Uterus (tissue), 4 donors: ENCODE measurements around the gene SOX5. TPM values are rescaled to one million over a fixed set of nuclear protein-coding genes. Genes with fewer than 3 reads are reported as not detected.

ENCODE experiments used
- DNase-seq, 2 donors: peaks; one replicate each; pipeline ENCODE4 v3.0.0-alpha.2; 2019 to 2020
- H3K27ac ChIP-seq, 2 donors: fragments of 200-600 bp; sonication (generic); 1 replicate in 1 of 2; 2 replicates in 1 of 2; pipeline ENCODE4 v1.5.1; 2016 to 2018
- H3K27me3 ChIP-seq, 2 donors: fragments of 200-600 bp; sonication (generic); one replicate each; pipeline ENCODE4 v1.5.1; 2018 to 2019; ENCODE audit warnings: control low read depth in 1 of 2
- H3K36me3 ChIP-seq, 2 donors: fragments of 200-600 bp; sonication (generic); one replicate each; pipeline ENCODE4 v1.5.1; 2019; ENCODE audit warnings: control low read depth in 1 of 2
- H3K4me1 ChIP-seq, 2 donors: fragments of 200-600 bp; sonication (generic); one replicate each; pipeline ENCODE4 v1.5.1; 2018 to 2019; ENCODE audit warnings: control low read depth in 1 of 2
- H3K4me3 ChIP-seq, 2 donors: fragments of 200-600 bp; sonication (generic); 1 replicate in 1 of 2; 2 replicates in 1 of 2; pipeline ENCODE4 v1.5.1; 2018 to 2019; ENCODE audit warnings: mild to moderate bottlenecking in 1 of 2
- H3K9me3 ChIP-seq, 2 donors: fragments of 200-600 bp; sonication (generic); one replicate each; pipeline ENCODE4 v1.5.1; 2019; ENCODE audit warnings: control low read depth in 1 of 2
- CTCF ChIP-seq, 4 experiments: fragments of 200-600 bp in 2 of 4; fragments of 450-650 bp in 2 of 4; sonication (generic) in 2 of 4; IDR thresholded peaks; one replicate each; pipeline ENCODE4 v1.5.1; 2016 to 2019; ENCODE audit warnings: antibody characterized with exemption in 4 of 4, mild to moderate bottlenecking in 2 of 4, moderate library complexity in 1 of 4
- POLR2A ChIP-seq, 2 donors: fragments of 450-650 bp; IDR thresholded peaks; one replicate each; pipeline ENCODE4 v1.6.1; 2016; ENCODE audit warnings: antibody characterized with exemption in 2 of 2, mild to moderate bottlenecking in 1 of 2, moderate library complexity in 1 of 2
- intact Hi-C: fragments of 100-400 bp; cut with DNase I; formaldehyde crosslinking; loops from one replicate; pipeline ENCODE4 v1.15.1; 2023; ENCODE audit warnings: low total_unique reads
- total RNA-seq, 4 donors: library from RNA; depleted of rRNA in 3 of 4; stranded (reverse); fragments of >200 nt in 3 of 4; gene quantifications; one replicate each; pipeline versions ENCODE4 v1.1.0 to v1.2.4, GENCODE V29; 2014 to 2023
- donor health status: DM: yes; HTN: yes; CAD: no.

Gene SOX5
- total RNA-seq, 4 donors from 2014 or later, result 9.1 to 69.5 (median 31.2) TPM

GRCh38 chr12:23694307-23694706, 255.2 kb downstream of the SOX5 start:
- intact Hi-C loops, result no loop called here
- DNase-seq, result no peak
- no peaks in the 10 kb centered on the region for H3K36me3 ChIP-seq
- H3K9me3 ChIP-seq, result no peaks in the 10 kb centered on the region
- no peak overlapping the region for H3K27ac ChIP-seq
- H3K27me3 ChIP-seq, result no peaks in the 10 kb centered on the region
- TF ChIP-seq CTCF (IDR thresholded peaks at IDR 0.05) (no peak), POLR2A (IDR thresholded peaks at IDR 0.05) (no peak)
- H3K4me3 ChIP-seq, result no peak overlapping the region
- H3K4me1 ChIP-seq, result no peaks in the 10 kb centered on the region

GRCh38 chr12:23687947-23688346, 261.5 kb downstream of the SOX5 start:
- H3K27me3 ChIP-seq, result no peaks in the 10 kb centered on the region
- DNase-seq, result no peak
- H3K4me3 ChIP-seq, result no peak overlapping the region
- H3K27ac ChIP-seq, result no peak overlapping the region
- H3K4me1 ChIP-seq, result no peaks in the 10 kb centered on the region
- no peaks in the 10 kb centered on the region for H3K9me3 ChIP-seq
- H3K36me3 ChIP-seq, result no peaks in the 10 kb centered on the region
- intact Hi-C loops, result no loop called here
- TF ChIP-seq CTCF (IDR thresholded peaks at IDR 0.05) (no peak), POLR2A (IDR thresholded peaks at IDR 0.05) (no peak)

- intact Hi-C loops, result no loop called here
- H3K9me3 ChIP-seq, result no peaks in the 10 kb centered on the region
- H3K27me3 ChIP-seq, result no peaks in the 10 kb centered on the region
- no peak for DNase-seq
- H3K36me3 ChIP-seq, result peaks cover 0 to 2% of the 10 kb centered on the region in 2 donors
- no peak overlapping the region for H3K4me3 ChIP-seq
- H3K27ac ChIP-seq, result no peak overlapping the region
- no peaks in the 10 kb centered on the region for H3K4me1 ChIP-seq
- no peak for TF ChIP-seq CTCF (IDR thresholded peaks at IDR 0.05)
- TF ChIP-seq POLR2A (IDR thresholded peaks at IDR 0.05), result no peak
Observed at GRCh38 chr12:23686095-23686494, 263.4 kb downstream of the SOX5 start.

- TF ChIP-seq POLR2A (IDR thresholded peaks at IDR 0.05) (no peak), CTCF (IDR thresholded peaks at IDR 0.05) (no peak)
- Histone ChIP-seq H3K9me3 (no peaks in the 10 kb centered on the region), H3K27me3 (no peaks in the 10 kb centered on the region), H3K27ac (no peak overlapping the region), H3K4me1 (no peaks in the 10 kb centered on the region), H3K36me3 (peaks cover 0 to 2% of the 10 kb centered on the region in 2 donors), H3K4me3 (no peak overlapping the region)
- DNase-seq, result no peak
- intact Hi-C loops, result no loop called here
Observed at GRCh38 chr12:23684121-23684520, 265.3 kb downstream of the SOX5 start.

- no peak for TF ChIP-seq POLR2A (IDR thresholded peaks at IDR 0.05)
- no peak for TF ChIP-seq CTCF (IDR thresholded peaks at IDR 0.05)
- intact Hi-C loops, result no loop called here
- H3K36me3 ChIP-seq, result peaks cover 0 to 2% of the 10 kb centered on the region in 2 donors
Observed at GRCh38 chr12:23681237-23681636, 268.2 kb downstream of the SOX5 start.

More at GRCh38 chr12:23681237-23681636, 268.2 kb downstream of the SOX5 start:
- no peaks in the 10 kb centered on the region for H3K4me1 ChIP-seq
- no peaks in the 10 kb centered on the region for H3K9me3 ChIP-seq
- no peak for DNase-seq
- H3K27ac ChIP-seq, result no peak overlapping the region
- H3K27me3 ChIP-seq, result no peaks in the 10 kb centered on the region
- no peak overlapping the region for H3K4me3 ChIP-seq
